ENCODE results near the gene MALRD1.
"Not testable (repeated sequence)": the region's sequence is repeated elsewhere in the genome, so short reads cannot be mapped to it uniquely, and the experiment has no call there.

The MALRD1 gene

GRCh38 chr10:19499291-19499770 is 450.7 kb downstream of the MALRD1 start:
- FAIRE-seq = no peak

- no peak for FAIRE-seq
Measured at GRCh38 chr10:19500959-19501358, 452.4 kb downstream of the MALRD1 start.

- FAIRE-seq = no peak
Measured at GRCh38 chr10:19505320-19506312, 457.0 kb downstream of the MALRD1 start.

- FAIRE-seq = not testable (repeated sequence)
Measured at GRCh38 chr10:19510005-19510732, 461.6 kb downstream of the MALRD1 start.

- no peak for FAIRE-seq
Measured at GRCh38 chr10:19518109-19518508, 469.5 kb downstream of the MALRD1 start.

GRCh38 chr10:19518632-19519031 is 470.0 kb downstream of the MALRD1 start:
- no peak for FAIRE-seq

- no peak for FAIRE-seq
Measured at GRCh38 chr10:19531324-19531723, 482.7 kb downstream of the MALRD1 start.

- no peak for FAIRE-seq
Measured at GRCh38 chr10:19532411-19532810, 483.8 kb downstream of the MALRD1 start.

GRCh38 chr10:19541299-19541698 is 492.7 kb downstream of the MALRD1 start:
- FAIRE-seq = no peak

GRCh38 chr10:19546224-19546623 is 497.6 kb downstream of the MALRD1 start:
- no peak for FAIRE-seq

- no peak for FAIRE-seq
Measured at GRCh38 chr10:19549503-19549902, 500.9 kb downstream of the MALRD1 start.

- FAIRE-seq = no peak
Measured at GRCh38 chr10:19556666-19557065, 508.1 kb downstream of the MALRD1 start.

- no peak for FAIRE-seq
Measured at GRCh38 chr10:19561181-19561580, 512.6 kb downstream of the MALRD1 start.

GRCh38 chr10:19563388-19564141 is 515.0 kb downstream of the MALRD1 start:
- no peak for FAIRE-seq

- FAIRE-seq = no peak
Measured at GRCh38 chr10:19570120-19570519, 521.5 kb downstream of the MALRD1 start.

- no peak for FAIRE-seq
Measured at GRCh38 chr10:19570991-19571390, 522.4 kb downstream of the MALRD1 start.

- no peak for FAIRE-seq
Measured at GRCh38 chr10:19572056-19572455, 523.5 kb downstream of the MALRD1 start.

GRCh38 chr10:19576576-19576975 is 528.0 kb downstream of the MALRD1 start:
- FAIRE-seq = no peak

GRCh38 chr10:19577381-19577780 is 528.8 kb downstream of the MALRD1 start:
- no peak for FAIRE-seq

GRCh38 chr10:19577807-19578206 is 529.2 kb downstream of the MALRD1 start:
- FAIRE-seq = no peak

GRCh38 chr10:19578571-19578970 is 530.0 kb downstream of the MALRD1 start:
- no peak for FAIRE-seq

- FAIRE-seq = no peak
Measured at GRCh38 chr10:19579761-19580545, 531.4 kb downstream of the MALRD1 start.
